ENCODE measurements around the gene ROBO1. TPM values are rescaled to one million over a fixed set of nuclear protein-coding genes. Genes with fewer than 3 reads are reported as not detected.

Gene ROBO1
- total and polyA plus RNA-seq, 4 donors, result 68.8 to 181 (median 106) TPM

DNA sequence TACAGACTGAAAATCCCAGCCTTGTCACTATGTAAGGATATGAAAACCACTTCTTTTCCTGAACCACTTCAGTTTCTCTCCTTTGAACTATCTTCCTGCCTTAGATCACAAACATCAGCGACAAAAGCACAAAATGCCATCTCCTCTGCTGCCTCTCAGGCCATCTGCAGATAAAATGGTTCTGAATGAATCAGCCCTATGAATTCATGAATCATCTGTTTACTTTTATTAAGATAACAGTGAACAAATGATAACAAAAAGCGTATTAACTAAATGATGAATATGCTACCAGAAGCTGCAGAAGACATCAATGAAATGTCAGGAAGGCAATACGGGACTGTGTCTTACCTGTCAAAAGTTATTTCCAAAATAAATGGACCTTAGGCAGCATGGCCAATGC lies 928.1 kb downstream of the ROBO1 start:
- Histone ChIP-seq H3K27me3 (ENCODE audit: control insufficient read depth, insufficient read depth, low read length) (no peaks in the 10 kb centered on the region), H3K4me3 (ENCODE audit: low read depth, low read length) (no peak overlapping the region), H3K27ac (ENCODE audit: low read depth, low read length) (no peak overlapping the region), H3K36me3 (ENCODE audit: control insufficient read depth, insufficient read depth, low read length) (no peaks in the 10 kb centered on the region), H3K4me1 (ENCODE audit: control insufficient read depth, insufficient read depth, low read length) (no peaks in the 10 kb centered on the region), H3K9me3 (ENCODE audit: control insufficient read depth, insufficient read depth, low read length) (no peaks in the 10 kb centered on the region)
- DNase-seq (ENCODE audit: low read depth in 4 of 6, low spot score in 6 of 6), result no peak
- 63% methylated on average over 2 of the region's 3 CpGs for WGBS (ENCODE audit: insufficient coverage)

GRCh38 chr3:78838362-78838761 lies 929.4 kb downstream of the ROBO1 start:
- Histone ChIP-seq H3K9me3 (ENCODE audit: control insufficient read depth, insufficient read depth, low read length) (no peaks in the 10 kb centered on the region), H3K36me3 (ENCODE audit: control insufficient read depth, insufficient read depth, low read length) (no peaks in the 10 kb centered on the region), H3K4me1 (ENCODE audit: control insufficient read depth, insufficient read depth, low read length) (no peaks in the 10 kb centered on the region), H3K27me3 (ENCODE audit: control insufficient read depth, insufficient read depth, low read length) (no peaks in the 10 kb centered on the region), H3K27ac (ENCODE audit: low read depth, low read length) (no peak overlapping the region), H3K4me3 (ENCODE audit: low read depth, low read length) (no peak overlapping the region)
- DNase-seq (ENCODE audit: low read depth in 4 of 6, low spot score in 6 of 6), result no peak
- 67% methylated on average over 3 of the region's 4 CpGs for WGBS (ENCODE audit: insufficient coverage)

- no peaks in the 10 kb centered on the region for H3K9me3 ChIP-seq (ENCODE audit: control insufficient read depth, insufficient read depth, low read length)
- no peak overlapping the region for H3K4me3 ChIP-seq (ENCODE audit: low read depth, low read length)
- H3K27me3 ChIP-seq (ENCODE audit: control insufficient read depth, insufficient read depth, low read length), result no peaks in the 10 kb centered on the region
- H3K4me1 ChIP-seq (ENCODE audit: control insufficient read depth, insufficient read depth, low read length), result no peaks in the 10 kb centered on the region
- no CpG with 5 or more reads among the region's 3 CpGs for WGBS (ENCODE audit: insufficient coverage)
- no peak overlapping the region for H3K27ac ChIP-seq (ENCODE audit: low read depth, low read length)
- DNase-seq (ENCODE audit: low read depth in 4 of 6, low spot score in 6 of 6), result no peak
- no peaks in the 10 kb centered on the region for H3K36me3 ChIP-seq (ENCODE audit: control insufficient read depth, insufficient read depth, low read length)
Measured at GRCh38 chr3:78834910-78835309, 932.9 kb downstream of the ROBO1 start.

DNA sequence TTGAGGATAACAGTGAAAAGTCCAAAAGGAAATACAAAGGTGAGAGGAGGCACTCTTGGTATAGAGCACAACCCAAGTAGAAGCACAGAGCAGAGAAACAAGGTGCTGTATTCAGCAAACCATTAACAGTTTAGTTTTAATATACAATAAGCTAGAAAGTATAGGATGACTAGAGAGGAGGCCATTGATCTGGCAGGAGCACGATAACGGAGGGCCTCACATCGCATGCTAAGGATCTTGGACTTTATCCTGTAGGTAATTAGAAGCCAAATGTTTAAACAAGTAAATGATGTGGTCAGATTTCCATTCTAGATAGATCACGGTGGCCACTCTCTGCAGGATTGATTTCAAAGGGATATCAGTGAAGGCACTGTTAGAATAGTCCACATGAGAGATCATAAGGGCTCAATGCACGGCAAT lies 935.0 kb downstream of the ROBO1 start:
- H3K27me3 ChIP-seq (ENCODE audit: control insufficient read depth, insufficient read depth, low read length), result no peaks in the 10 kb centered on the region
- 88% methylated on average over 4 of the region's 5 CpGs for WGBS (ENCODE audit: insufficient coverage)
- no peak for DNase-seq (ENCODE audit: low read depth in 4 of 6, low spot score in 6 of 6)
- no peaks in the 10 kb centered on the region for H3K36me3 ChIP-seq (ENCODE audit: control insufficient read depth, insufficient read depth, low read length)
- no peak overlapping the region for H3K27ac ChIP-seq (ENCODE audit: low read depth, low read length)
- no peaks in the 10 kb centered on the region for H3K4me1 ChIP-seq (ENCODE audit: control insufficient read depth, insufficient read depth, low read length)
- no peaks in the 10 kb centered on the region for H3K9me3 ChIP-seq (ENCODE audit: control insufficient read depth, insufficient read depth, low read length)
- H3K4me3 ChIP-seq (ENCODE audit: low read depth, low read length), result no peak overlapping the region

GRCh38 chr3:78831446-78831972 lies 936.3 kb downstream of the ROBO1 start:
- H3K4me1 ChIP-seq (ENCODE audit: control insufficient read depth, insufficient read depth, low read length), result no peaks in the 10 kb centered on the region
- WGBS (ENCODE audit: insufficient coverage), result no CpG with 5 or more reads among the region's 1 CpG
- H3K9me3 ChIP-seq (ENCODE audit: control insufficient read depth, insufficient read depth, low read length), result no peaks in the 10 kb centered on the region
- H3K27me3 ChIP-seq (ENCODE audit: control insufficient read depth, insufficient read depth, low read length), result no peaks in the 10 kb centered on the region
- H3K36me3 ChIP-seq (ENCODE audit: control insufficient read depth, insufficient read depth, low read length), result no peaks in the 10 kb centered on the region
- no peak for DNase-seq (ENCODE audit: low read depth in 4 of 6, low spot score in 6 of 6)
- no peak overlapping the region for H3K27ac ChIP-seq (ENCODE audit: low read depth, low read length)
- H3K4me3 ChIP-seq (ENCODE audit: low read depth, low read length), result no peak overlapping the region

DNA sequence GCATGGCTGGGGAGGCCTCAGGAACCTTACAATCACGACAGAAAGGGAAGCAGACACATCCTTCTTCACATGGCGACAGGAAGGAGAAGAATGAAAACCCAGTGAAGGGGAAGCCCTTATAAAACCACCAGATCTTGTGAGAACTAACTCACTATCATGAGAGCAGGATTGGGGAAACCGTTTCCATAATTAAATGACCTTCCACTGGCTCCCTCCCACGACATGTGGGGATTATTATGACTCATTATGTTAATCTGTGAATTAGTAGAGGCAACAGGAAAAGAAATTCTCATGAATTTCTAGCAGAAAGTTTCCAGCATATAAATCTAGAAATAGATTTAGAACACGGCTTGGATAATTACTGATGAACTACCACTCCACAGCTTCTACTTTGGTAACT lies 937.3 kb downstream of the ROBO1 start:
- Histone ChIP-seq H3K9me3 (ENCODE audit: control insufficient read depth, insufficient read depth, low read length) (no peaks in the 10 kb centered on the region), H3K27me3 (ENCODE audit: control insufficient read depth, insufficient read depth, low read length) (no peaks in the 10 kb centered on the region), H3K27ac (ENCODE audit: low read depth, low read length) (no peak overlapping the region), H3K4me3 (ENCODE audit: low read depth, low read length) (no peak overlapping the region), H3K36me3 (ENCODE audit: control insufficient read depth, insufficient read depth, low read length) (no peaks in the 10 kb centered on the region), H3K4me1 (ENCODE audit: control insufficient read depth, insufficient read depth, low read length) (no peaks in the 10 kb centered on the region)
- DNase-seq (ENCODE audit: low read depth in 4 of 6, low spot score in 6 of 6), result no peak
- no CpG with 5 or more reads among the region's 5 CpGs for whole genome bisulfite sequencing (ENCODE audit: insufficient coverage)

GRCh38 chr3:78827618-78828017 lies 940.2 kb downstream of the ROBO1 start:
- H3K36me3 ChIP-seq (ENCODE audit: control insufficient read depth, insufficient read depth, low read length), result no peaks in the 10 kb centered on the region
- no peaks in the 10 kb centered on the region for H3K9me3 ChIP-seq (ENCODE audit: control insufficient read depth, insufficient read depth, low read length)
- no peak overlapping the region for H3K27ac ChIP-seq (ENCODE audit: low read depth, low read length)
- DNase-seq (ENCODE audit: low read depth in 4 of 6, low spot score in 6 of 6), result no peak
- no peaks in the 10 kb centered on the region for H3K4me1 ChIP-seq (ENCODE audit: control insufficient read depth, insufficient read depth, low read length)
- WGBS (ENCODE audit: insufficient coverage), result 100% methylated on average over 1 of the region's 4 CpGs
- H3K27me3 ChIP-seq (ENCODE audit: control insufficient read depth, insufficient read depth, low read length), result no peaks in the 10 kb centered on the region
- H3K4me3 ChIP-seq (ENCODE audit: low read depth, low read length), result no peak overlapping the region

DNA sequence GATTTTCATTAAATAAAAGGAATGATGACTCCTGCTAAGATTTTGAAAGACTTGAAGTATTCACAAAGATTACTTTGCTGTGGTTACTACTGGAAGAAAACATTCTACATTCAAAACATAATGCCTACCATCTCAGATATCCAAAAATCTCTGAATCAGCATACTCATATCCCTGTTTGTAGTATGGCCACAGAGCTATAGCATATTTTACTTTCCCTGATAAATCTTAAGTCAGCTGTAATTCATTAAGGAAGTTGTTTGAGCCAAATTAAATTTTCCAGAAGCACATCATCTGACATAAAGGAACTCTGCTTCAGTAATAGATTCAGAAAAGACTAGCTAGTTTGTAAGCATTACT lies 942.0 kb downstream of the ROBO1 start:
- peak in 1 of 6 donors; percentile 34 for DNase-seq (ENCODE audit: low read depth in 4 of 6, low spot score in 6 of 6)
- Histone ChIP-seq H3K27ac (ENCODE audit: low read depth, low read length) (no peak overlapping the region), H3K9me3 (ENCODE audit: control insufficient read depth, insufficient read depth, low read length) (no peaks in the 10 kb centered on the region), H3K27me3 (ENCODE audit: control insufficient read depth, insufficient read depth, low read length) (no peaks in the 10 kb centered on the region), H3K36me3 (ENCODE audit: control insufficient read depth, insufficient read depth, low read length) (no peaks in the 10 kb centered on the region), H3K4me1 (ENCODE audit: control insufficient read depth, insufficient read depth, low read length) (no peaks in the 10 kb centered on the region), H3K4me3 (ENCODE audit: low read depth, low read length) (no peak overlapping the region)

- no peak for DNase-seq (ENCODE audit: low read depth in 4 of 6, low spot score in 6 of 6)
- WGBS (ENCODE audit: insufficient coverage), result 100% methylated on average over 1 of the region's 5 CpGs
- Histone ChIP-seq H3K27me3 (ENCODE audit: control insufficient read depth, insufficient read depth, low read length) (no peaks in the 10 kb centered on the region), H3K36me3 (ENCODE audit: control insufficient read depth, insufficient read depth, low read length) (no peaks in the 10 kb centered on the region), H3K4me3 (ENCODE audit: low read depth, low read length) (no peak overlapping the region), H3K9me3 (ENCODE audit: control insufficient read depth, insufficient read depth, low read length) (no peaks in the 10 kb centered on the region), H3K27ac (ENCODE audit: low read depth, low read length) (no peak overlapping the region), H3K4me1 (ENCODE audit: control insufficient read depth, insufficient read depth, low read length) (no peaks in the 10 kb centered on the region)
Measured at GRCh38 chr3:78825118-78825857, 942.5 kb downstream of the ROBO1 start.

DNA sequence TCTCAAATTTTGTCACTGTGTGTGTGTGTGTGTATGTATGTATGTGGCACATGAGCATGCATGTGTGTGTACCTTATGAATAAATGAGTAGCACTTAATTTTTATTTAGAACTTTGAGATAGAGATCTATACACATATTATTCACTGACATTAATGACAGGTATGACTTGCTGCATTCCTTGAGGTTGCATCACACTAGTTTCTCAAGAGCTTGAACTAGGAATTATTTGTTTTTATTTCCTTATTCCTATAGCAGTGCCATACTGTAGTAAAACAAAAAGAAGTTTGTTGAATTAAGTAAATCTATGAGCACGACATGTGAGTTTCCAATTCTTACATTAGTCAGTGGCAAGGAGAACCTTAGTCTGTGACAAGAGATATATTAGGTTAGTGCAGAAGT lies 943.9 kb downstream of the ROBO1 start:
- DNase-seq (ENCODE audit: low read depth in 4 of 6, low spot score in 6 of 6), result no peak
- H3K27me3 ChIP-seq (ENCODE audit: control insufficient read depth, insufficient read depth, low read length), result no peaks in the 10 kb centered on the region
- H3K27ac ChIP-seq (ENCODE audit: low read depth, low read length), result no peak overlapping the region
- H3K4me1 ChIP-seq (ENCODE audit: control insufficient read depth, insufficient read depth, low read length), result no peaks in the 10 kb centered on the region
- no peak overlapping the region for H3K4me3 ChIP-seq (ENCODE audit: low read depth, low read length)
- H3K36me3 ChIP-seq (ENCODE audit: control insufficient read depth, insufficient read depth, low read length), result no peaks in the 10 kb centered on the region
- WGBS (ENCODE audit: insufficient coverage), result no CpG with 5 or more reads among the region's 1 CpG
- no peaks in the 10 kb centered on the region for H3K9me3 ChIP-seq (ENCODE audit: control insufficient read depth, insufficient read depth, low read length)

All from spinal cord (tissue), 10 donors.